PC-3 (cell line): ENCODE measurements around the gene EPM2A. TPM values are rescaled to one million over a fixed set of nuclear protein-coding genes. Genes with fewer than 3 reads are reported as not detected.

ENCODE experiments used
- ATAC-seq: fragments of 200-7000 bp; cut with Tn5 transposase; 2 replicates; pipeline ENCODE4 v1.9.1; 2020; ENCODE audit warnings: mild to moderate bottlenecking, moderate library complexity
- BruUV-seq: library from RNA; stranded (reverse); fragments of 400-500 nt; replicated peaks from 2 replicates; lab custom pipeline; 2021; lab: Mats Ljungman, UMichigan
- CTCF ChIA-PET: fragments of 300-600 bp; sonication (Branson Sonifier 250); formaldehyde crosslinking; loops from one replicate; lab custom pipeline; 2022; ENCODE audit warnings: antibody characterized with exemption; lab: Charles Lee
- POLR2A ChIA-PET: fragments of 300-600 bp; sonication (Branson Sonifier 250); formaldehyde crosslinking; loops from one replicate; lab custom pipeline; 2022; ENCODE audit warnings: antibody characterized with exemption; ENCODE audit not compliant: unreplicated experiment; lab: Charles Lee
- DNase-seq: peaks from one replicate; pipeline ENCODE4 v3.0.0-alpha.2; 2015
- H2AFZ ChIP-seq: fragments of 300-600 bp; sonication (generic); 2 replicates; pipeline ENCODE4 v1.6.0; 2016; ENCODE audit warnings: antibody characterized with exemption, low read length
- H3F3A ChIP-seq: fragments of 300-600 bp; sonication (generic); one replicate; pipeline ENCODE4 v1.6.0; 2017; ENCODE audit warnings: antibody characterized with exemption, low read length, control low read depth, mild to moderate bottlenecking; ENCODE audit not compliant: unreplicated experiment
- H3K27ac ChIP-seq: fragments of 300-600 bp; sonication (generic); 2 replicates; pipeline ENCODE4 v1.5.1; 2016; ENCODE audit warnings: mild to moderate bottlenecking, low read length
- H3K27me3 ChIP-seq: fragments of 300-600 bp; sonication (generic); 2 replicates; pipeline ENCODE4 v1.6.1; 2016; ENCODE audit warnings: low read length, mixed read lengths
- H3K36me3 ChIP-seq: fragments of 300-600 bp; sonication (generic); 2 replicates; pipeline ENCODE4 v1.6.1; 2016; ENCODE audit warnings: low read depth, mixed run types, low read length, mixed read lengths
- H3K4me1 ChIP-seq: fragments of 300-600 bp; sonication (generic); 2 replicates; pipeline ENCODE4 v1.5.1; 2016; ENCODE audit warnings: low read length; ENCODE audit not compliant: insufficient read depth
- H3K4me2 ChIP-seq: fragments of 300-600 bp; sonication (generic); 2 replicates; pipeline ENCODE4 v1.6.0; 2016; ENCODE audit warnings: low read length
- H3K4me3 ChIP-seq: fragments of 300-600 bp; sonication (generic); 2 replicates; pipeline ENCODE4 v1.5.1; 2016; ENCODE audit warnings: mild to moderate bottlenecking, low read length, mixed read lengths
- H3K79me2 ChIP-seq: fragments of 300-600 bp; sonication (generic); 2 replicates; pipeline ENCODE4 v1.6.1; 2017; ENCODE audit warnings: low read length, mixed read lengths
- H3K9ac ChIP-seq: fragments of 300-600 bp; sonication (generic); 2 replicates; pipeline ENCODE4 v1.6.0; 2016; ENCODE audit warnings: mild to moderate bottlenecking, low read length
- H3K9me2 ChIP-seq: fragments of 300-600 bp; sonication (generic); replicated peaks from 2 replicates; pipeline ENCODE4 v1.6.1; 2016; ENCODE audit warnings: mixed run types, low read length, mixed read lengths
- H3K9me3 ChIP-seq: fragments of 300-600 bp; sonication (generic); 2 replicates; pipeline ENCODE4 v1.6.1; 2016; ENCODE audit warnings: low read length, mixed read lengths
- H4K20me1 ChIP-seq: fragments of 300-600 bp; sonication (generic); 2 replicates; pipeline ENCODE4 v1.6.1; 2016; ENCODE audit warnings: low read length, mixed read lengths
- CTCF ChIP-seq: fragments of 300-600 bp; sonication (generic); conservative IDR thresholded peaks from 2 replicates; pipeline ENCODE4 v1.5.1; 2017; ENCODE audit warnings: antibody characterized with exemption, low read depth, mild to moderate bottlenecking, low read length
- EZH2 ChIP-seq: fragments of 300-600 bp; sonication (generic); IDR thresholded peaks from one replicate; pipeline ENCODE4 v1.6.1; 2017; ENCODE audit warnings: antibody characterized with exemption, mild to moderate bottlenecking, low read length; ENCODE audit not compliant: unreplicated experiment
- EZH2phosphoT487 ChIP-seq: fragments of 300-600 bp; sonication (generic); IDR thresholded peaks from 2 replicates; pipeline ENCODE4 v1.6.1; 2018; ENCODE audit warnings: mild to moderate bottlenecking, antibody characterized with exemption, low read length, borderline replicate concordance
- intact Hi-C: fragments of 100-400 bp; cut with micrococcal nuclease; formaldehyde crosslinking; loops from 2 replicates; pipeline ENCODE4 v1.9.0; 2023
- total RNA-seq: library from RNA; depleted of rRNA; stranded (reverse); fragments of >200 nt; gene quantifications from 2 replicates; pipeline ENCODE4 v1.2.3, GENCODE V29; 2014

EPM2A gene
- total RNA-seq, 1 experiment from 2014 or later = 2.9 TPM

- Histone ChIP-seq H3K27me3 (no peaks in the 10 kb centered on the region), H3K9ac (no peak overlapping the region), H3K27ac (no peak overlapping the region), H3K9me2 (no peaks in the 10 kb centered on the region), H3K4me3 (no peak overlapping the region), H4K20me1 (no peaks in the 10 kb centered on the region), H3K79me2 (no peaks in the 10 kb centered on the region), H3K4me2 (no peak overlapping the region), H3F3A (peaks cover 5% of the 10 kb centered on the region), H3K36me3 (no peaks in the 10 kb centered on the region), H3K9me3 (no peaks in the 10 kb centered on the region), H2AFZ (no peak overlapping the region), H3K4me1 (peaks cover 15% of the 10 kb centered on the region)
- ATAC-seq = no peak
- no TSS peak for BruUV-seq
- ChIA-PET POLR2A (no interaction called here), CTCF (no interaction called here)
- DNase-seq = no peak
- intact Hi-C loops = no loop called here
- TF ChIP-seq EZH2 (no peak), CTCF (no peak), EZH2phosphoT487 (no peak)
Measured at GRCh38 chr6:145690969-145691368, 44.4 kb downstream of the EPM2A start.

GRCh38 chr6:145689529-145689928 lies 45.8 kb downstream of the EPM2A start:
- ATAC-seq = no peak
- Histone ChIP-seq H3K9me3 (no peaks in the 10 kb centered on the region), H3K4me3 (no peak overlapping the region), H3K9me2 (no peaks in the 10 kb centered on the region), H3K27ac (no peak overlapping the region), H4K20me1 (no peaks in the 10 kb centered on the region), H3K79me2 (no peaks in the 10 kb centered on the region), H3K4me1 (peaks cover 15% of the 10 kb centered on the region), H3K36me3 (no peaks in the 10 kb centered on the region), H2AFZ (no peak overlapping the region), H3K4me2 (no peak overlapping the region), H3K27me3 (no peaks in the 10 kb centered on the region), H3F3A (peaks cover 5% of the 10 kb centered on the region), H3K9ac (no peak overlapping the region)
- no TSS peak for BruUV-seq
- TF ChIP-seq EZH2 (no peak), CTCF (no peak), EZH2phosphoT487 (no peak)
- CTCF ChIA-PET = no interaction called here
- POLR2A ChIA-PET = no interaction called here
- DNase-seq = no peak
- intact Hi-C loops = no loop called here

GRCh38 chr6:145688493-145688905 lies 46.8 kb downstream of the EPM2A start:
- Histone ChIP-seq H3K4me1 (peaks cover 15% of the 10 kb centered on the region), H3K36me3 (no peaks in the 10 kb centered on the region), H3K4me2 (0 out of 2 replicates have a peak overlapping the region, but pooled peaks have one; percentile 27), H3K9ac (no peak overlapping the region), H2AFZ (no peak overlapping the region), H4K20me1 (no peaks in the 10 kb centered on the region), H3K27ac (peak overlapping the region; percentile 24), H3K9me2 (no peaks in the 10 kb centered on the region), H3F3A (peaks cover 5% of the 10 kb centered on the region), H3K4me3 (no peak overlapping the region), H3K9me3 (no peaks in the 10 kb centered on the region), H3K79me2 (no peaks in the 10 kb centered on the region), H3K27me3 (no peaks in the 10 kb centered on the region)
- CTCF ChIA-PET = interaction anchor here (1.0 kb wide), 1 partner anchor 55 kb away, joined by 6 read pairs; no protein-coding TSS in a partner anchor
- no TSS peak for BruUV-seq
- ATAC-seq (peak; percentile 98), DNase-seq (peak; percentile 71)
- POLR2A ChIA-PET = no interaction called here
- intact Hi-C loops = no loop called here
- TF ChIP-seq EZH2 = no peak
- no peak for TF ChIP-seq EZH2phosphoT487
- no peak for TF ChIP-seq CTCF
